ENCODE results near the gene PLAGL1.

PLAGL1 gene

DNA sequence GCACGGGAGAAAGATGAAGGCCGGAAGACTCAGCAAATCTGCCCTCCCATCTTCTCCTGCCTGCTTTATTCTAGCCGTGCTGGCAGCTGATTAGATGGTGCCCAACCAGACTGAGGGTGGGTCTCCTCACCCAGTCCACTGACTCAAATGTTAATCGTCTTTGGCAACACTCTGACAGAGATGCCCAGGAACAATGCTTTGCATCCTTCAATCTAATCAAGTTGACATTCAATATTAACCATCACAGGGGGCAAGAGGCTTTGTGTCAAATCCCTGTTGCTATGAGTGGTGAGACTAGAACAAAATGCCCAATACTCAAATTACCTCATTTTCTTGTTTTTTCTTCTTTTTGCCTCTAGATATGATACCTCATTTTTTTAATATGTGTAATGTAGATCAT, 27.4 kb upstream of the PLAGL1 start:
- ATAC-seq (ENCODE audit: low read depth) (no peak), DNase-seq (ENCODE audit: low spot score) (no peak)
- Histone ChIP-seq H3K9me3 (ENCODE audit: severe bottlenecking) (no peaks in the 10 kb centered on the region), H3K27ac (ENCODE audit: poor library complexity, severe bottlenecking) (no peak overlapping the region), H3K36me3 (ENCODE audit: low read depth) (no peaks in the 10 kb centered on the region), H3K4me3 (ENCODE audit: severe bottlenecking) (no peak overlapping the region), H3K4me1 (ENCODE audit: insufficient read depth, poor library complexity, severe bottlenecking) (no peaks in the 10 kb centered on the region), H3K27me3 (ENCODE audit: insufficient read depth, poor library complexity, severe bottlenecking) (no peaks in the 10 kb centered on the region)
- no peak for TF ChIP-seq CTCF (IDR thresholded peaks at IDR 0.05; ENCODE audit: poor library complexity, severe bottlenecking)

GRCh38 chr6:144033816-144034735, 26.0 kb upstream of the PLAGL1 start:
- no peak for DNase-seq (ENCODE audit: low spot score)
- ATAC-seq (ENCODE audit: low read depth), result 0 out of 3 replicates have a peak, but pooled peaks have one; percentile 40
- no peak for TF ChIP-seq CTCF (IDR thresholded peaks at IDR 0.05; ENCODE audit: poor library complexity, severe bottlenecking)

DNA sequence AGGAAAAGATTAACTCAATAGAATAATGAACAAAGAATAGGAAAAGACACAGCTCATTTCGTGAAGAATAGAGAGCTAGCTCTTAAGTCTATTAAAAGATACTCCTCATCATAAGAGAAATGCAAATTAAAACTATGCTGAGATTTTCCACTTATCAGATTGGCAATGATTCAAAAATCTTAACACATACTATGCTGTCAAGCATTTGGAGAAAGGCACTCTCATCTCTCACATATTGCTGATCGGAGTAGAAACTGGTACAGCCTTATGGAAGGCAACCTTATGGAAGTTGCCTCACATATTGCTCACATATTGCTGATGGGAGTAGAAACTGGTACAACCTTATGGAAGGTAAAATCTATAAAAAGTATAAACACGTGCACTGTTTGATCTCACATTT, 21.4 kb upstream of the PLAGL1 start:
- ATAC-seq (ENCODE audit: low read depth), result no peak
- no peak overlapping the region for H3K27ac ChIP-seq (ENCODE audit: poor library complexity, severe bottlenecking)
- H3K9me3 ChIP-seq (ENCODE audit: severe bottlenecking), result no peaks in the 10 kb centered on the region
- H3K4me3 ChIP-seq (ENCODE audit: severe bottlenecking), result no peak overlapping the region
- TF ChIP-seq CTCF (IDR thresholded peaks at IDR 0.05; ENCODE audit: poor library complexity, severe bottlenecking), result no peak
- no peak for DNase-seq (ENCODE audit: low spot score)
- peaks cover 14% of the 10 kb centered on the region for H3K27me3 ChIP-seq (ENCODE audit: insufficient read depth, poor library complexity, severe bottlenecking)
- no peaks in the 10 kb centered on the region for H3K36me3 ChIP-seq (ENCODE audit: low read depth)
- H3K4me1 ChIP-seq (ENCODE audit: insufficient read depth, poor library complexity, severe bottlenecking), result no peaks in the 10 kb centered on the region

More at GRCh38 chr6:144033816-144034735, 26.0 kb upstream of the PLAGL1 start:
- no peak overlapping the region for H3K27ac ChIP-seq (ENCODE audit: poor library complexity, severe bottlenecking)
- no peaks in the 10 kb centered on the region for H3K4me1 ChIP-seq (ENCODE audit: insufficient read depth, poor library complexity, severe bottlenecking)
- H3K4me3 ChIP-seq (ENCODE audit: severe bottlenecking), result no peak overlapping the region
- H3K36me3 ChIP-seq (ENCODE audit: low read depth), result no peaks in the 10 kb centered on the region
- no peaks in the 10 kb centered on the region for H3K9me3 ChIP-seq (ENCODE audit: severe bottlenecking)
- peaks cover 4% of the 10 kb centered on the region for H3K27me3 ChIP-seq (ENCODE audit: insufficient read depth, poor library complexity, severe bottlenecking)

DNA sequence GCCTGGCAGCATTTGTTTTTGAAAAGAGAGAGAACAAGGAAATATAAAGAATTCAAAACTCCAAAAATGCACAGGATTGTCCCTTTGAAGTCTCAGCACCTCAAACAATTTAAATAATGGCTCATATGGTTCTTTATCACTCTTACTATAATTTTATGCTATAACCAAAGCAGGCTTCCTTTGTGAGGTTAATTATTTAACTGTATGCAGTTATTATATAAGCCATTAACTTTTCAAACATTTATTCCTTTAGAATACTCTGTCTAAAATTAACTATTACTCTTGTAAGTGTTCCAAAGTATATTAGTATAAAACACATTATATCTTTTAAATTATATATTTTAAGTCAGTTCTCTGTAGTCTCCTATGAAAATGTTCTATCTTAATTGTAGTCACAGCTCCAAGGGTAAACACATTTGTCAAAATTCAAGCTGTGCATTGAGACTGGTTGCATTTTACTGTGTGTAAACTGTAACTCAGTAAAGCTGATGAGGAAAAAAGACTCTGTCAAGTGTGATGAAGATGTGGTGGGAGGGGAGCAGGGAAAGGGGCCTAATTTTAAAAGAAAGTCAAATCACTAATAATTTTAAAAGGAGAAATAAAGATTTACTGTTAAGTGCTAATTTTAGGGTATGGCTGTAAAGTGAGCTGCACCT, 20.0 kb upstream of the PLAGL1 start:
- H3K4me1 ChIP-seq (ENCODE audit: insufficient read depth, poor library complexity, severe bottlenecking), result no peaks in the 10 kb centered on the region
- no peak for TF ChIP-seq CTCF (IDR thresholded peaks at IDR 0.05; ENCODE audit: poor library complexity, severe bottlenecking)
- H3K27ac ChIP-seq (ENCODE audit: poor library complexity, severe bottlenecking), result no peak overlapping the region
- ATAC-seq (ENCODE audit: low read depth), result no peak
- H3K9me3 ChIP-seq (ENCODE audit: severe bottlenecking), result no peaks in the 10 kb centered on the region
- H3K27me3 ChIP-seq (ENCODE audit: insufficient read depth, poor library complexity, severe bottlenecking), result peaks cover 14% of the 10 kb centered on the region
- H3K36me3 ChIP-seq (ENCODE audit: low read depth), result no peaks in the 10 kb centered on the region
- H3K4me3 ChIP-seq (ENCODE audit: severe bottlenecking), result no peak overlapping the region
- no peak for DNase-seq (ENCODE audit: low spot score)
